ENCODE results near the gene THUMPD1.
"Not testable (repeated sequence)": the region's sequence is repeated elsewhere in the genome, so short reads cannot be mapped to it uniquely, and the experiment has no call there.

DNA sequence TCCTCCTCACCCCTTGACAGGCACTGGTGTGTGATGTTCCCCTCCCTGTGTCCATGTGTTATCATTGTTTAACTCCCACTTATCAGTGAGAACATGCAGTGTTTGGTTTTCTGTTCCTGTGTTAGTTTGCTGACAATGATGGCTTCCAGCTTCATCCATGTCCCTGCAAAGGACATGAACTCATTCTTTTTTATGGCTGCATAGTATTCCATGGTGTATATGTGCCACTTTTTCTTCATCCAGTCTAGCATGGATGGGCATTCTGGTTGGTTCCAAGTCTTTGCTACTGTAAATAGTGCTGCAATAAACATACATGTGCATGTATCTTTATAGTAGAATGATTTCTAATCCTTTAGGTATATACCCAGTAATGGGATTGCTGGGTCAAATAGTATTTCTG, 39.9 kb downstream of the THUMPD1 start:
- TF ChIP-seq CTCF, POLR2A, EP300 (IDR thresholded peaks at IDR 0.05): not testable (repeated sequence)
